ENCODE data around the gene ANXA11. TPM values are rescaled to one million over a fixed set of nuclear protein-coding genes. Genes with fewer than 3 reads are reported as not detected.

Gene ANXA11
- total RNA-seq, 2 experiments from 2014 or later: 153 to 159 TPM

DNA sequence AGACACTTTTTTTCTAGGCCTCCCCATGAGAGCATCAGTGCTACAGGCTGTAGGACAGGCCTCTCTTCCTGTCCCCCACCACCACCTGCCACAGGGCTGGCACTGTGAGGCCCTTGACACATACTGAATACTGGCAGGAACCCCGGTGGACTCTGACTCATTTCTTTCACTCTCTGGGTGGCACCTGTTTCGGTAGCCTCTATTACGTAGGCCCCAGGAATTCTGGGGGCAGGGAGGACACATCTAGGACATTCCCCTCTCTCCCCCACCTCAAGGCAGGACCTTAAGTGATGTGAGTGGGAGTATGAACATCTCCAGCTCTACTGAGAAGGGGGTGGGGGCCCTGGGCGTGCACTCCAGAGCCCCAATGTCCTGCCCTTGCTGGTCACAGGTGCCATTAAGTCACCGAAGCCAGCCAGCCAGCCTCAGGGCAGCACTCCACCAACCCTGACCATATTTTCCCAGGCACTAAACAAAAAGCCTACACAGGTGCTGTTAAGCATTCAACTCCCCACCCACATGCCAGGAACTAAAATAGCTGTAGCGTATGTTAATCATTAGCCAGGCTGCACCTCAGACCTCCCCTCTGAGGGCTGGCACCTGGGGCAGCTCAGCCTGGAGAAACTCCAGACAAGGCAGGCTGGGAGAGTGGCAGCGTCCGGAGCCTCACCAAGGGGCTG, 8.9 kb downstream of the ANXA11 start:
- ATAC-seq (ENCODE audit: poor library complexity) (peak; percentile 95), DNase-seq (peak in 13 of 14 experiments; percentile 40 to 81 (median 60))
- no peaks in the 10 kb centered on the region for H3K9me3 Mint-ChIP-seq
- peak overlapping the region; percentile 94 for H3K27ac Mint-ChIP-seq
- Histone ChIP-seq H3K27ac (ENCODE audit: low read depth in 1 of 2, low read length in 2 of 2) (peak overlapping the region; percentile 71 to 77), H3K36me3 (ENCODE audit: insufficient read depth, low read length) (peaks cover 33% of the 10 kb centered on the region), H3K9me3 (ENCODE audit: control insufficient read depth in 1 of 2, insufficient read depth in 1 of 2, low read length in 2 of 2) (no peaks in the 10 kb centered on the region), H3K4me3 (ENCODE audit: low read length) (no peak overlapping the region), H3K27me3 (ENCODE audit: control insufficient read depth in 1 of 2, insufficient read depth in 2 of 2, low read length in 2 of 2) (no peaks in the 10 kb centered on the region), H3K4me1 (ENCODE audit: insufficient read depth, low read length) (peaks cover 89% of the 10 kb centered on the region)
- H3K27me3 Mint-ChIP-seq: no peaks in the 10 kb centered on the region
- POLR2A ChIA-PET: interaction anchor here (0.6 to 4.1 kb wide), 3 partner anchors 9 to 52 kb away, joined by 3 to 39 read pairs (median 6); no protein-coding TSS in a partner anchor
- H3K36me3 Mint-ChIP-seq (ENCODE audit: low read depth): peaks cover 49% of the 10 kb centered on the region
- intact Hi-C loops (cut with DNase I, micrococcal nuclease): loop anchor here in 1 of 2 experiments (1.0 kb wide), 1 partner anchor 9 kb away; the partner anchor contains the start of gene ANXA11
- H3K4me1 Mint-ChIP-seq (ENCODE audit: low read depth): peaks cover 85% of the 10 kb centered on the region
- CTCF ChIA-PET: interaction anchor here (0.8 to 1.6 kb wide), 3 partner anchors 9 to 11 kb away, joined by 3 to 5 read pairs (median 3); partner anchors contain the start of gene ANXA11
- peak overlapping the region; percentile 47 for H3K4me3 Mint-ChIP-seq
- TF ChIP-seq, protein P1, sequence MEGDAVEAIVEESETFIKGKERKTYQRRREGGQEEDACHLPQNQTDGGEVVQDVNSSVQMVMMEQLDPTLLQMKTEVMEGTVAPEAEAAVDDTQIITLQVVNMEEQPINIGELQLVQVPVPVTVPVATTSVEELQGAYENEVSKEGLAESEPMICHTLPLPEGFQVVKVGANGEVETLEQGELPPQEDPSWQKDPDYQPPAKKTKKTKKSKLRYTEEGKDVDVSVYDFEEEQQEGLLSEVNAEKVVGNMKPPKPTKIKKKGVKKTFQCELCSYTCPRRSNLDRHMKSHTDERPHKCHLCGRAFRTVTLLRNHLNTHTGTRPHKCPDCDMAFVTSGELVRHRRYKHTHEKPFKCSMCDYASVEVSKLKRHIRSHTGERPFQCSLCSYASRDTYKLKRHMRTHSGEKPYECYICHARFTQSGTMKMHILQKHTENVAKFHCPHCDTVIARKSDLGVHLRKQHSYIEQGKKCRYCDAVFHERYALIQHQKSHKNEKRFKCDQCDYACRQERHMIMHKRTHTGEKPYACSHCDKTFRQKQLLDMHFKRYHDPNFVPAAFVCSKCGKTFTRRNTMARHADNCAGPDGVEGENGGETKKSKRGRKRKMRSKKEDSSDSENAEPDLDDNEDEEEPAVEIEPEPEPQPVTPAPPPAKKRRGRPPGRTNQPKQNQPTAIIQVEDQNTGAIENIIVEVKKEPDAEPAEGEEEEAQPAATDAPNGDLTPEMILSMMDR (IDR thresholded peaks at IDR 0.05): no peak

DNA sequence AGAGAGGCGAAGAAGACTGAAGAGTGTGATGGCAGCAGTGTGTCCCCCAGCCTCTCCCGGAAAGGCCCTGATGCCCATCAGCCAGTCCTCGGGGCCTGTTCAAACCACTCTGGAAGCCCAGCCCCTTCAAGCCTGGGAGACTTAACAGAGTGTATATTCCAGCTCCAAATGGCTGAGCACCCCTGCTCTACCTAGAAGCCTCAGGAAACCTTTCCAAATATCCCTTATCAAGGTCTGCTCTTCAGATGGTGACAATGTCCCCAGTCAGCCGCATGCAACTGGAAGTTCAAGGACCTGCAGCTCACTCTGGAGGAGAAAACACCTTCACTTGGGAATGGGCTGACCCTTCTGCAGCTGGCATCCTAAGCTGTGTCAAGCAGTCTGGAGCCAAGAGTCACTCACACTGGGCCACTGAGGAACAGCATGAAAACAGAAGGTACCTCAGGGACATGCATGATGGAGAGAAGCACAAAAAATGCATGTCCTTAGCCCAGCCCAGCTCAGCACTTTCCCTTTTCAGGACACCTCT, 10.2 kb downstream of the ANXA11 start:
- Mint-ChIP-seq H3K4me3 (no peak overlapping the region), H3K27me3 (no peaks in the 10 kb centered on the region), H3K4me1 (ENCODE audit: low read depth) (peaks cover 76% of the 10 kb centered on the region), H3K27ac (peak overlapping the region; percentile 94), H3K36me3 (ENCODE audit: low read depth) (peaks cover 42% of the 10 kb centered on the region), H3K9me3 (no peaks in the 10 kb centered on the region)
- intact Hi-C loops (cut with DNase I, micrococcal nuclease): no loop called here
- H3K9me3 ChIP-seq (ENCODE audit: control insufficient read depth in 1 of 2, insufficient read depth in 1 of 2, low read length in 2 of 2): no peaks in the 10 kb centered on the region
- TF ChIP-seq, protein P1 (IDR thresholded peaks at IDR 0.05): no peak
- peaks cover 20% of the 10 kb centered on the region for H3K36me3 ChIP-seq (ENCODE audit: insufficient read depth, low read length)
- no peak overlapping the region for H3K4me3 ChIP-seq (ENCODE audit: low read length)
- no peak for ATAC-seq (ENCODE audit: poor library complexity)
- ChIA-PET CTCF (interaction anchor here (1.0 to 1.6 kb wide), 2 partner anchors 9 to 10 kb away, joined by 3 read pairs; partner anchors contain the start of gene ANXA11), POLR2A (interaction anchor here (0.9 to 1.8 kb wide), 2 partner anchors 10 to 13 kb away, joined by 3 to 7 read pairs; partner anchors contain the start of gene ANXA11)
- no peaks in the 10 kb centered on the region for H3K27me3 ChIP-seq (ENCODE audit: control insufficient read depth in 1 of 2, insufficient read depth in 2 of 2, low read length in 2 of 2)
- H3K27ac ChIP-seq (ENCODE audit: low read depth in 1 of 2, low read length in 2 of 2): peak overlapping the region in 1 of 2 donors; percentile 7
- H3K4me1 ChIP-seq (ENCODE audit: insufficient read depth, low read length): peaks cover 90% of the 10 kb centered on the region
- DNase-seq: no peak

DNA sequence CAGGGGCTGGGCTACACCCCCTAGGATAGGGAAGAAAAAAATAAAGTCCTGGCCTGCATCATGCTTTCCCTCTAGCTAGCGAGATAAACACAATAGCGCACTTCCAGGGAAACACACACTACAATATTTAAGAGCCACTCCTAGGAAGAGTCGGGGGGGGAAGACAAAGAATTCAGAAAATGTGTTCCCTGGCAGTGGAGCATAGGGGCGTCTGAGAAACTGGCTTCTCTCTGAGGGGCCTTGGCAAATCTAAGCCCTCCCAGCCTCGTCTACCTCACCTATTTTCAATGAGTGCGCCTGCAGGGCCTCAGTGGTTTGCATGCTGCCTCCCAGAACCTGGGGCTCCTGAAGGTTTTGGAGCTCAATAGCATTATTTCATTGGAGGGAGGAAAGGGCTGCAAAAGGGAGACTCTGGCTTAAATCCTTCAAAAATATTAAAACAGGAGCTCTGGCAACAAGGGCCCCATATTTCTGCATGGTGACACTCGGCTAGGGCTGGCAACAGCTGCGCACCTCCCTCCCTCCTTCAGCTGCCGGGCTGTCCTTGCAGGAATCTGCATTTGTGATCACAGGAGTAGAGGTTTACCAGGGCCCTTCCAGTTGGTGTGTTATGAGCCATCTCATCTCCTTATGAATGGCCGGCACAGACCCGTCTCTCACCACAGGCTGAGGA, 10.8 kb downstream of the ANXA11 start:
- Histone ChIP-seq H3K36me3 (ENCODE audit: insufficient read depth, low read length) (peaks cover 15% of the 10 kb centered on the region), H3K27me3 (ENCODE audit: control insufficient read depth in 1 of 2, insufficient read depth in 2 of 2, low read length in 2 of 2) (no peaks in the 10 kb centered on the region), H3K4me3 (ENCODE audit: low read length) (no peak overlapping the region), H3K4me1 (ENCODE audit: insufficient read depth, low read length) (peaks cover 90% of the 10 kb centered on the region), H3K9me3 (ENCODE audit: control insufficient read depth in 1 of 2, insufficient read depth in 1 of 2, low read length in 2 of 2) (no peaks in the 10 kb centered on the region), H3K27ac (ENCODE audit: low read depth in 1 of 2, low read length in 2 of 2) (peak overlapping the region in 1 of 2 donors; percentile 7)
- H3K27me3 Mint-ChIP-seq: no peaks in the 10 kb centered on the region
- H3K4me1 Mint-ChIP-seq (ENCODE audit: low read depth): peaks cover 77% of the 10 kb centered on the region
- peak overlapping the region; percentile 94 for H3K27ac Mint-ChIP-seq
- ATAC-seq (ENCODE audit: poor library complexity) (no peak), DNase-seq (no peak)
- ChIA-PET POLR2A (interaction anchor here (0.9 to 1.8 kb wide), 2 partner anchors 11 to 13 kb away, joined by 3 to 7 read pairs; partner anchors contain the start of gene ANXA11), CTCF (interaction anchor here (0.7 to 1.6 kb wide), 3 partner anchors 10 to 51 kb away, joined by 3 to 4 read pairs (median 3); partner anchors contain the start of gene ANXA11)
- H3K9me3 Mint-ChIP-seq: no peaks in the 10 kb centered on the region
- peak overlapping the region; percentile 15 for H3K4me3 Mint-ChIP-seq
- H3K36me3 Mint-ChIP-seq (ENCODE audit: low read depth): peaks cover 42% of the 10 kb centered on the region
- intact Hi-C loops (cut with DNase I, micrococcal nuclease): no loop called here
- TF ChIP-seq, protein P1 (IDR thresholded peaks at IDR 0.05): no peak

Measured in CD4-positive, alpha-beta T cell (primary cell).